ENCODE data around the gene AMPD3.

Gene AMPD3

GRCh38 chr11:10541561-10541930 lies 86.5 kb downstream of the AMPD3 start:
- DNase-seq = no peak

GRCh38 chr11:10542776-10543175 lies 87.7 kb downstream of the AMPD3 start:
- no peak for DNase-seq

- DNase-seq = no peak
These were observed 88.7 kb downstream of the AMPD3 start for GRCh38 chr11:10543782-10544181.

GRCh38 chr11:10544491-10545465 lies 89.7 kb downstream of the AMPD3 start:
- no peak for DNase-seq

GRCh38 chr11:10550503-10551289 lies 95.6 kb downstream of the AMPD3 start:
- DNase-seq = no peak

DNA sequence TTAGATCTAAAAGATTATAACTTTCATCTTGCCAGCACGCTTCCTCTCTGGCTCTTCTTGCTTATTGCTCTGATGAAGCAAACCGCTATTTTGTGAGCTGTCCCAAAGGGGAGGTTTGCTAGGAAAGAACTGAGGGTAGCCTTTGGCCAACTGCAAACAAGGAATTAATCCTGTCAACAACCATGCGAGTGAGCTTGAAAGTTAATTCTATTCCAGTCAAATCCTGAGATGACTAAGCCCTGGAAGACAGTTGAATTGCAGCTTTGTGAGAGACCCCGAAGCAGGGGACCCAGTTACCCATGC lies 96.2 kb downstream of the AMPD3 start:
- DNase-seq = no peak

GRCh38 chr11:10551845-10552352 lies 96.8 kb downstream of the AMPD3 start:
- no peak for DNase-seq

- no peak for DNase-seq
These were observed 101.5 kb downstream of the AMPD3 start for GRCh38 chr11:10556590-10556989.
